WTC11 (cell line): ENCODE measurements around the gene SPATA25. TPM values are rescaled to one million over a fixed set of nuclear protein-coding genes. Genes with fewer than 3 reads are reported as not detected.
A peak's percentile ranks its signal among the peaks of the same experiment; 100 is the strongest.

ENCODE experiments used
- ATAC-seq: fragments of 200-7000 bp; cut with Tn5 transposase; 2 replicates; pipeline ENCODE4 v1.10.0; 2021; ENCODE audit warnings: mild to moderate bottlenecking, moderate library complexity
- Bru-seq: library from RNA; stranded (reverse); fragments of 400-500 nt; gene quantifications from one replicate; lab custom pipeline; 2021; lab: Mats Ljungman, UMichigan
- CTCF ChIA-PET: fragments of 300-600 bp; sonication (Branson Sonifier 250); formaldehyde crosslinking; loops from one replicate; lab custom pipeline; 2021; ENCODE audit warnings: antibody characterized with exemption; lab: Charles Lee
- POLR2A ChIA-PET: fragments of 350-600 bp; sonication (Branson Sonifier 250); formaldehyde crosslinking; loops from one replicate; lab custom pipeline; 2021; ENCODE audit warnings: antibody characterized with exemption; lab: Charles Lee
- DNase-seq: peaks from one replicate; pipeline ENCODE4 v3.0.0; 2021; ENCODE audit warnings: low spot score
- H3K27ac Mint-ChIP-seq: 2 replicates; pipeline ENCODE4 v1.8.0; 2021; ENCODE audit warnings: mixed read lengths
- H3K27me3 Mint-ChIP-seq: 2 replicates; pipeline ENCODE4 v1.8.0; 2021; ENCODE audit warnings: low read depth, mild to moderate bottlenecking, moderate library complexity, mixed read lengths
- H3K36me3 Mint-ChIP-seq: 2 replicates; pipeline ENCODE4 v1.8.0; 2021; ENCODE audit warnings: mixed read lengths
- H3K4me1 Mint-ChIP-seq: 2 replicates; pipeline ENCODE4 v1.8.0; 2022; ENCODE audit warnings: mixed read lengths
- H3K4me3 Mint-ChIP-seq: 2 replicates; pipeline ENCODE4 v1.8.0; 2021; ENCODE audit warnings: mild to moderate bottlenecking, moderate library complexity, mixed read lengths
- H3K9me3 Mint-ChIP-seq: 2 replicates; pipeline ENCODE4 v1.8.0; 2021; ENCODE audit warnings: mixed read lengths
- CBFB ChIP-seq: sonication (generic); formaldehyde crosslinking; IDR thresholded peaks from 2 replicates; pipeline ENCODE4 v1.8.1; 2022; ENCODE audit warnings: mild to moderate bottlenecking, low read depth, missing genetic modification reagents
- EMX1 ChIP-seq: fragments of 250-450 bp; sonication (Bioruptor Pico); IDR thresholded peaks from 2 replicates; pipeline ENCODE4 v1.8.0; 2021; ENCODE audit warnings: mild to moderate bottlenecking
- ETV6 ChIP-seq: sonication (generic); formaldehyde crosslinking; IDR thresholded peaks from 2 replicates; pipeline ENCODE4 v1.8.1; 2022; ENCODE audit warnings: mild to moderate bottlenecking, missing genetic modification reagents
- MXD4 ChIP-seq: fragments of 250-450 bp; sonication (Bioruptor Pico); IDR thresholded peaks from 2 replicates; pipeline ENCODE4 v1.8.0; 2021; ENCODE audit warnings: mild to moderate bottlenecking, moderate library complexity, borderline replicate concordance
- NR2C2 ChIP-seq: sonication (generic); formaldehyde crosslinking; IDR thresholded peaks from 2 replicates; pipeline ENCODE4 v1.8.0; 2022; ENCODE audit warnings: mild to moderate bottlenecking, missing genetic modification reagents
- OVOL2 ChIP-seq: fragments of 250-450 bp; sonication (Bioruptor Pico); IDR thresholded peaks from 2 replicates; pipeline ENCODE4 v1.9.0; 2021; ENCODE audit warnings: mild to moderate bottlenecking, borderline replicate concordance
- PRRX2 ChIP-seq: fragments of 250-450 bp; sonication (Bioruptor Pico); IDR thresholded peaks from 2 replicates; pipeline ENCODE4 v1.8.0; 2021; ENCODE audit warnings: mild to moderate bottlenecking
- SMAD3 ChIP-seq: sonication (generic); formaldehyde crosslinking; IDR thresholded peaks from 2 replicates; pipeline ENCODE4 v1.8.0; 2022; ENCODE audit warnings: missing genetic modification reagents, mild to moderate bottlenecking, borderline replicate concordance
- SOX15 ChIP-seq: fragments of 250-450 bp; sonication (Bioruptor Pico); IDR thresholded peaks from 2 replicates; pipeline ENCODE4 v1.9.0; 2021; ENCODE audit warnings: mild to moderate bottlenecking
- SP1 ChIP-seq: sonication (generic); formaldehyde crosslinking; conservative IDR thresholded peaks from 2 replicates; pipeline ENCODE4 v1.8.1; 2022; ENCODE audit warnings: missing genetic modification reagents
- TCF7 ChIP-seq: sonication (generic); formaldehyde crosslinking; IDR thresholded peaks from 2 replicates; pipeline ENCODE4 v1.8.0; 2022; ENCODE audit warnings: mild to moderate bottlenecking, low read depth, missing genetic modification reagents, moderate library complexity
- USF1 ChIP-seq: sonication (generic); formaldehyde crosslinking; IDR thresholded peaks from 2 replicates; pipeline ENCODE4 v1.8.0; 2022; ENCODE audit warnings: mild to moderate bottlenecking, missing genetic modification reagents
- ZBTB21 ChIP-seq: sonication (generic); formaldehyde crosslinking; IDR thresholded peaks from 2 replicates; pipeline ENCODE4 v1.8.1; 2023; ENCODE audit warnings: mild to moderate bottlenecking, missing genetic modification reagents, borderline replicate concordance
- ZNF121 ChIP-seq: sonication (generic); formaldehyde crosslinking; IDR thresholded peaks from 2 replicates; pipeline ENCODE4 v1.8.0; 2023; ENCODE audit warnings: missing genetic modification reagents
- ZNF317 ChIP-seq: sonication (generic); formaldehyde crosslinking; IDR thresholded peaks from 2 replicates; pipeline ENCODE4 v1.8.1; 2023; ENCODE audit warnings: low read depth, mild to moderate bottlenecking, moderate library complexity, missing genetic modification reagents, borderline replicate concordance
- ZNF423 ChIP-seq: fragments of 250-450 bp; sonication (Bioruptor Pico); IDR thresholded peaks from 2 replicates; pipeline ENCODE4 v2.1.2; 2022; ENCODE audit warnings: mild to moderate bottlenecking, moderate library complexity
- ZNF532 ChIP-seq: fragments of 250-450 bp; sonication (Bioruptor Pico); IDR thresholded peaks from 2 replicates; pipeline ENCODE4 v1.9.0; 2021; ENCODE audit warnings: mild to moderate bottlenecking, borderline replicate concordance
- long read RNA-seq, 3 experiments: library from RNA in 1 of 3; library from capped mRNA in 1 of 3; library from polyadenylated mRNA in 1 of 3; unstranded in 2 of 3; stranded (forward) in 1 of 3; transcript quantifications; one replicate each; pipeline ENCODE4 v2.0.0, GENCODE V29; 2021
- total RNA-seq: library from RNA; stranded (reverse); gene quantifications from 3 replicates; pipeline ENCODE4 v1.2.3, GENCODE V29; 2021
- TF ChIP-seq, protein P1 (sequence below): sonication (generic); formaldehyde crosslinking; IDR thresholded peaks from 2 replicates; pipeline ENCODE4 v1.8.1; 2022; ENCODE audit warnings: mild to moderate bottlenecking, moderate library complexity, missing genetic modification reagents
- TF ChIP-seq, protein P2 (sequence below): sonication (generic); formaldehyde crosslinking; IDR thresholded peaks from 2 replicates; pipeline ENCODE4 v1.8.1; 2022; ENCODE audit warnings: mild to moderate bottlenecking, missing genetic modification reagents, moderate library complexity, borderline replicate concordance

Gene SPATA25
- 3.3 to 4.5 TPM (median 3.7 TPM) in 3 replicates for total RNA-seq
- Bru-seq, nascent RNA: percentile 66 among the genes with signal in this experiment
- long read RNA-seq, experiment 1: 0 reads
- long read RNA-seq, experiment 2: 0 reads
- long read RNA-seq, experiment 3: 0 reads

GRCh38 chr20:45887346-45887715 lies at the start of gene SPATA25:
TSS of gene SPATA25 (minus strand) at chr20:45887622. CDS start at chr20:45887590, 32 bp downstream.
- H3K27me3 Mint-ChIP-seq: no peaks in the 10 kb centered on the region; the same call in 1 of the 2 replicates
- no peak within 1 kb of the TSS for H3K4me3 Mint-ChIP-seq
- H3K4me1 Mint-ChIP-seq: peaks cover 11% of the 10 kb centered on the region
- TF ChIP-seq MXD4 (CRISPR knock-in tag) (no peak), ETV6 (CRISPR knock-in tag) (no peak), ZNF423 (CRISPR knock-in tag) (no peak), ZNF532 (CRISPR knock-in tag) (no peak), TCF7 (CRISPR knock-in tag) (no peak), EMX1 (CRISPR knock-in tag) (no peak), SOX15 (CRISPR knock-in tag) (no peak)
- DNase-seq (no peak), ATAC-seq (no peak)
- ChIA-PET CTCF (no interaction called here), POLR2A (no interaction called here)
- peaks cover 22% of the 10 kb centered on the region for H3K36me3 Mint-ChIP-seq
- no peaks in the 10 kb centered on the region for H3K9me3 Mint-ChIP-seq
- H3K27ac Mint-ChIP-seq: no peak within 1 kb of the TSS

- Mint-ChIP-seq H3K36me3 (peaks cover 30% of the 10 kb centered on the region), H3K9me3 (no peaks in the 10 kb centered on the region), H3K4me1 (peaks cover 39% of the 10 kb centered on the region), H3K27me3 (no peaks in the 10 kb centered on the region), H3K27ac (peak overlapping the region; percentile 97), H3K4me3 (peak overlapping the region; percentile 92)
- DNase-seq (no peak), ATAC-seq (no peak)
- ChIA-PET POLR2A (interaction anchor here (0.6 to 3.4 kb wide), 14 partner anchors 12 to 498 kb away, joined by 3 to 43 read pairs (median 4); partner anchors contain the start of genes CTSA, NEURL2, PLTP and SNX21), CTCF (interaction anchor here (0.6 to 5.0 kb wide), 11 partner anchors 9 to 624 kb away, joined by 3 to 48 read pairs (median 6); partner anchors contain the start of genes CTSA and NEURL2)
- TF ChIP-seq, protein P1, sequence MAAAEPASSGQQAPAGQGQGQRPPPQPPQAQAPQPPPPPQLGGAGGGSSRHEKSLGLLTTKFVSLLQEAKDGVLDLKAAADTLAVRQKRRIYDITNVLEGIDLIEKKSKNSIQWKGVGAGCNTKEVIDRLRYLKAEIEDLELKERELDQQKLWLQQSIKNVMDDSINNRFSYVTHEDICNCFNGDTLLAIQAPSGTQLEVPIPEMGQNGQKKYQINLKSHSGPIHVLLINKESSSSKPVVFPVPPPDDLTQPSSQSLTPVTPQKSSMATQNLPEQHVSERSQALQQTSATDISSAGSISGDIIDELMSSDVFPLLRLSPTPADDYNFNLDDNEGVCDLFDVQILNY (CRISPR knock-in tag): no peak
- TF ChIP-seq SMAD3 (CRISPR knock-in tag): no peak
- no peak for TF ChIP-seq ZNF317 (CRISPR knock-in tag)
- no peak for TF ChIP-seq ZNF121 (CRISPR knock-in tag)
- no peak for TF ChIP-seq OVOL2 (CRISPR knock-in tag)
- TF ChIP-seq NR2C2 (CRISPR knock-in tag): no peak
- TF ChIP-seq SP1 (CRISPR knock-in tag): no peak
Observed at GRCh38 chr20:45935416-45936046, 48.1 kb upstream of the SPATA25 start.

GRCh38 chr20:45934586-45935415 lies 47.4 kb upstream of the SPATA25 start, which contains the start of gene PCIF1:
TSS of gene PCIF1 (plus strand) at chr20:45934683. CDS start at chr20:45939000, 4,317 bp downstream.
- Mint-ChIP-seq H3K36me3 (peaks cover 25% of the 10 kb centered on the region), H3K27me3 (no peaks in the 10 kb centered on the region), H3K4me1 (peaks cover 39% of the 10 kb centered on the region), H3K4me3 (peak within 1 kb of the TSS; percentile 96), H3K27ac (peak within 1 kb of the TSS; percentile 100), H3K9me3 (no peaks in the 10 kb centered on the region)
- ChIA-PET POLR2A (interaction anchor here (0.6 to 3.4 kb wide), 23 partner anchors 13 to 498 kb away, joined by 3 to 43 read pairs (median 4); partner anchors contain the start of genes CTSA, NEURL2, PLTP and SNX21), CTCF (interaction anchor here (0.6 to 5.0 kb wide), 18 partner anchors 12 to 623 kb away, joined by 3 to 48 read pairs (median 4); partner anchors contain the start of genes CTSA, NEURL2, SYS1 and ZSWIM1)
- ATAC-seq: peak; percentile 63
- DNase-seq: peak; percentile 98
- TF ChIP-seq ZBTB21 (CRISPR knock-in tag) (0 out of 2 replicates have a peak, but pooled peaks have one; percentile 56), USF1 (CRISPR knock-in tag) (peak; percentile 84), PRRX2 (CRISPR knock-in tag) (peak; percentile 83; the same call in 1 of the 2 replicates), CBFB (CRISPR knock-in tag) (peak; percentile 83; the same call in 1 of the 2 replicates)
- TF ChIP-seq, protein P2, sequence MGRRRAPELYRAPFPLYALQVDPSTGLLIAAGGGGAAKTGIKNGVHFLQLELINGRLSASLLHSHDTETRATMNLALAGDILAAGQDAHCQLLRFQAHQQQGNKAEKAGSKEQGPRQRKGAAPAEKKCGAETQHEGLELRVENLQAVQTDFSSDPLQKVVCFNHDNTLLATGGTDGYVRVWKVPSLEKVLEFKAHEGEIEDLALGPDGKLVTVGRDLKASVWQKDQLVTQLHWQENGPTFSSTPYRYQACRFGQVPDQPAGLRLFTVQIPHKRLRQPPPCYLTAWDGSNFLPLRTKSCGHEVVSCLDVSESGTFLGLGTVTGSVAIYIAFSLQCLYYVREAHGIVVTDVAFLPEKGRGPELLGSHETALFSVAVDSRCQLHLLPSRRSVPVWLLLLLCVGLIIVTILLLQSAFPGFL (CRISPR knock-in tag): no peak
